GM21723 (cell line): ENCODE results near the gene PFN4.
"Not testable (repeated sequence)": the region's sequence is repeated elsewhere in the genome, so short reads cannot be mapped to it uniquely, and the experiment has no call there.

Source experiments
- ATAC-seq: cut with Tn5 transposase; IDR thresholded peaks from one replicate; pipeline ENCODE4 v1.9.1; 2021; ENCODE audit warnings: mild to moderate bottlenecking, moderate library complexity; ENCODE audit not compliant: unreplicated experiment

The PFN4 gene

DNA sequence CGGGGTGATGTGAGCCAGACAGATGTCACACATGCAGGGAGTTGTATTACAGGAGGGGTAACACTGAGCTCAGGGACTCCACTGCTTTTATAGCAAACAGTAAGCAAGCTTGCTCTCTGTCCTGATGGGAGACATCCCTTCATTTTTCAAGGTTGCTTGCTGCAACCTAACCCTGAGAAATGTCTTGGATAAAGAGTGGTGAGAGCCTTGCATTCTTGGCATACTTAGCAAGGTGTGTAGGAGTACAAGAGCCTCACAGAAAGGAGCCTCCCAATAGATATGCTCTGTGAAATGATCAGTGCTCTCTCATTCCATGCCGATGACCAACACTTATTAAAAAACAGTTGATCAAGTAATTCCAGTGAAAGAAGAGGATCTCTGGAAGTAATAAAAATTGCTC, 8.1 kb downstream of the PFN4 start:
- ATAC-seq, result no peak

DNA sequence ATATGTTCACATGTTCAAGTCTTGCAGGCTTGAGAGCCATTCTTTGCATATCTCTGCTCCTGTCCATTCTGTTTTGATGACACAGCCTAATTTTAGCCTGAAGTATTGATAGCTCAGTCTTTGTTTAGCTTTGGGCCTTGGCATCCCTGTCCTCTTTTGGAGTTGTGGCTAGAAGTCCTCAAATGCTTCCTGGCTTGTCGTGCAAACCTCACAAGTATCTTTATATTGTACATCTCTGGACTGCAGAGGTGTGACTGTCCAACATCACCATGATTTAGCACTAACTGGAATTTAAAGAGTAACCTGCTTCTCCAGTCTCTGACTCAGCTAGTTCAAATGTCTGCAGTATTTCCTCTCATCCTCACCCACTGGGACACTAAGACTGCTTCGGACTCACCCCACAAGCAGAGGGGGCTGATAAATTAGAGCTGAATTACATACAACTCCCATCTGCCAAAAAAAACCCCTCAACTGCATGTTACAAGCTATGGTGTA, 11.7 kb downstream of the PFN4 start:
- ATAC-seq, result no peak

DNA sequence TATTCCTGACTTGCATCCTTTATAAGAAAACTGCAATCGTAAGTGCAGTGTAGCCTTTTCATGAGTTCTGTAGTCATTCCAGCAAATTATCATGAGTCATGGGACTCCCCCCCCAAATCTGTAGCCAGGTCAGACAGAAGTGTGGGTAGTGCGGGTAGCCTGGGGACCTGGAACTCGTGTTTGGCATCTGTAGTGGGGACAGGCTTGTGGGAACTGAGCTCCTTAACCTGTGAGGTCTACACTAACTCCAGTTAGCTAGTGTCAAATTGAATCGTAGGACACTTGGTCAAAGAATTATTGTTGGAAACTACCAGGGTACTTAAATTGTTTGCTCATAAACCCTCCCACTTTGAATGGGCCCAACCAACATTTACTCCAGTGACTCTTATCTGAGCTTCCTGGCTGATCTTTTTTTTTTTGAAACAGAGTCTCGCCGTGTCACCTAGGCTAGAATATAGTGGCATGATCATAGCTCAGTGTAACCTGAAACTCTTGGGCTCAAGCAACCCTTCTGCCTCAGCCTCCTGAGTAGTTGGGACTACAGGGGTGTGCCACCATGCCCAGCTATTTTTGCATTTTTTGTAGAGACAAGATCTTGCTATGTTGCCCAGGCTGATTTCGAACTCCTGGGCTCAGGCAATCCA, 12.4 kb downstream of the PFN4 start:
- no peak for ATAC-seq

DNA sequence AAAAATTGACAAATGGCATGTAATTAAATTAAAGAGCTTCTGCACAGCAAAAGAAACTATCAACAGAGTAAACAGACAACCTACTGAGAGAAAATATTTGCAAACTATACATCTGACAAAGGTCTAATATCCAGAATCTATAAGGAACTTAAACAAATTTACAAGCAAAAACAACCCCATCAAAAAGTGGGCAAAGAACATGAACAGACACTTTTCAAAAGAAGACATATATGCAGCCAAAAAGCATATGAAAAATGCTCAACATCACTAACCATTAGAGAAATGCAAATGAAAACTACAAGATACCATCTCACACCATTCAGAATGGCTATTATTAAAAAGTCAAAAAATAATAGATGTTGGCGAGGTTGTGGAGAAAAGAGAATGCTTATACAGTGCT, 13.7 kb downstream of the PFN4 start:
- not testable (repeated sequence) for ATAC-seq

DNA sequence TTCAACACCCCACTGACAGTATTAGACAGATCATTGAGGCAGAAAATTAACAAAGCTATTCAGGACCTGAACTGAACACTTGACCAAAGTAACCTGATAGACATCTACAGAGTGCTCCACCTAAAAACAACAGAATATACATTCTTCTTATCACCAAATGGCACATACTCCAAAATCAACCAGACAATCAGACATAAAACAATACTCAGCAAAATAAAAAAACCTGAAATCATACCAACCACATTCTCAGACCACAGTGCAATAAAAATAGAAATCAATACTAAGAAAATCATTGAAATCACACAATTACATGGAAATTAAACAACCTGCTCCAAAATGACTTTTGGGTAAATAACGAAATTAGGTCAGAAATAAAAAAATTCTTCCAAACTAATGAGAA, 15.8 kb downstream of the PFN4 start:
- no peak for ATAC-seq

DNA sequence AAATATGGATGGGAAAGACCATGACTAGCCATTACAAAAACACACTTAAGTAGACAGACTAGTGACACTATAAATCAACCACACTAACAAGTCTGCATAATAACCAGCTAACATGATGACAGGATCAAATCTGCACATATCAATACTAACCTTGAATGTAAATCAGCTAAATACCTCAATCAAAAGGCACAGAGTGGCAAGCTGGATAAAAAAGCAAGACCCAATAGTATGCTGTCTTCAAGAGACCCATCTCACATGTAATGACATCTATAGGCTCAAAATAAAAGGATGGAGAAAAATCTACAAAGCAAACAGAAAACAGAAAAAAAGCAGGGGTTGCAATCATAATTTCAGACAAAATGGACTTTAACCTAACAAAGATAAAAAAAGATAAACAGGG, 16.3 kb downstream of the PFN4 start:
- ATAC-seq, result no peak

DNA sequence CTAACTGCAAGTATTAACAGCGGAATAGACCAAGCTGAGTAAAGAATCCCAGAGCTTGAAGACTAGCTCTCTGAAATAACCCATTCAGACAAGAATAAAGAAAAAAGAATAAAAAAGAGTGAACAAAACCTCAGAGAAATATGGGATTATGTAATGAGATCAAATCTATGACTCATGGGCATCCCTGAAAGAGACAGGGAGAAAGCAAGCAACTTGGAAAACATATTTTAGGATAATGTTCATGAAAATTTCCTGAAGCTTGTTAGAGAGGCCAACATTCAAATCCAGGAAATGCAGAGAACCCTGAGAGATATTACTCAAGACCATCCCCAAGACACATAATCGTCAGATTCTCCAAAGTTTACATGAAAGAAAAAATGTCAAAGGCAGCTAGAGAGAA, 17.3 kb downstream of the PFN4 start:
- ATAC-seq, result no peak

DNA sequence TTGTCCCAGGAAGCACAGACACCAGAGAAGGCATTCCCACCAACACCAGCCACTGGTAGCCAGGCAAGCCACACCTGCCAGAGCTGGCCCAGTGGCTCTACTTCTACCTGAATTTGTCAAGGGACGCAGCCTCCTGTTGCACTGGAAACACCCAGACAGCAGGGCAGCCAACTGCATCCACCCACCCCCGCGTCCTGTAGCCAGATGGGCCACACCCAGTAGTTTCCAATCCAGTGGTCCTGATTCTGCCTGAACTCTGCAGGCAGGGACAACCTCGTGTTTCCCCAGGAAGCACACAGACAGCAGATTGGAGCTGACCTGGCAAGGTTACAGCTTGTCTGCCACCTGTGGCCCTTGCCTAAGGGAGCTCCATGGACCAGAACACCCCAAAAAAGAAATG, 18.2 kb downstream of the PFN4 start:
- ATAC-seq, result no peak

DNA sequence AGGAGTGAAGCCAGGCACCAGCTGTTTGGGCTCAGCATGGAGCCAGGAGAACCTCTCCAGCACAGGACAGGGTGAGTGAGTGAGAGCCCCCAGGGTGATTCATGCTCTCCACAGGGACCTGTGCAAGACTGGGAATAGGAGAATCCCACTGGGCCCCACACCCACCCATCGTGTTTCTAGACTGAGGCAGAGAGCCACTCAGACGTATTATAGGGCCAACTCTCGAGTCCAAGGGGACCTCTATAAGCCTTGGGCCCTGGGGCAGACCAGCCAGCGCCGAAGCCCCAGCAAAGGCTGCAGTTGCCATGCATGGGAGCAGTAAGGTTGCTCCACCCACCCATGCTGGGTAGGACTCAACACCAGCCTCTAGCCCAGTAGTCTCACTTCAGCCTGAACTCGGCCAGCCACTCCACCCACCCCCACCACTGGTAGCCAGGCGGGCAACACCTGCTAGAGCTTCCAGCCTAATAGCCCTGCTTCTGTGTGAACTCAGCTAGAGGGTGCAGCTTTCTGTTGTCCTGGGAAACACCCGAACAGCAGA, 19.0 kb downstream of the PFN4 start:
- ATAC-seq, result no peak

DNA sequence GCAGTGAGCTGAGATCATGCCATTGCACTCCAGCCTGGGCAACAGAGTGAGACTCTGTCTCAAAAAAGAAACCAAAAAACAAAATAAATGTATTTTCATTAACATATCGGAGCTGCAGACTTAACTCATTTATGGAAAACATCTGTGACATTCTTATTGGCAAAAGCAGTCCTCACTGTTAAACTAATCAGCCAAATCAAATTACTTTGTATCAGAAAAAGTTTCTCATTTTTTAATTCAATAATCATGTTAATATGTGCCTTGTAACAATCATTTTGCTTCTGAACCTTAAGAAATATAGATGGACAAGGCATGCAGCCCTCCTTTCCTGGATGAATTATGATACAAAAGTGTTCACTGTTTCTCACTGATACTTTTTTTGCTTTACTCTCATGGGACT, 20.5 kb downstream of the PFN4 start:
- no peak for ATAC-seq

DNA sequence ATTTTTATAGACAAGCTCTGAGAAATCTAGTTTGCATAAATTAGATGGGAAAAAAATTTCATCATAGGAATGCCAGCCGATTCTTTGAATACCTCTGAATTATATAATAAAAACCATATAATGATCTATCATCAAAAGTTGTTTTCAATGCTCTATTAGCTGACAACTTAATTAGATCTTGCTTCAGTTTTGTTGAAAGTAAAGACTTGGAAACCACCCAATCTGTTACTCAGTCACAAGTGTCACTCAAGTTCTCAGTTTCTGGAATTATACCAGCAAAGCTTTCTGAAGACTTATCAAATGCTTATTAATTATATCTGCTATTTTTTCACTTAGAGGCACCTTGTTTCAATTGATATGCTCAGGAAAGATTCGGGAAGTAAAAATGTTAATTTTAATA, 21.1 kb downstream of the PFN4 start:
- ATAC-seq, result no peak

DNA sequence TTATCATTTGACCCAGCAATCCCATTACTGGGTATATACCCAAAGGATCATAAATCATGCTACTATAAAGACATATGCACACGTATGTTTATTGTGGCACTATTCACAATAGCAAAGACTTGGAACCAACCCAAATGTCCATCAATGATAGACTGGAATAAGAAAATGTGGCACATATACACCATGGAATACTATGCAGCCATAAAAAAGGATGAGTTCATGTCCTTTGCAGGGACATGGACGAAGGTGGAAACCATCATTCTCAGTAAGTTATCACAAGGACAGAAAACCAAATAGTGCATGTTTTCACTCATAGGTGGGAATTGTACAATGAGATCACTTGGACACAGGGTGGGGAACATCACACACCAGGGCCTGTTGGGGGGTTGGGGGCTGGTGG, 22.4 kb downstream of the PFN4 start:
- ATAC-seq, result not testable (repeated sequence)

DNA sequence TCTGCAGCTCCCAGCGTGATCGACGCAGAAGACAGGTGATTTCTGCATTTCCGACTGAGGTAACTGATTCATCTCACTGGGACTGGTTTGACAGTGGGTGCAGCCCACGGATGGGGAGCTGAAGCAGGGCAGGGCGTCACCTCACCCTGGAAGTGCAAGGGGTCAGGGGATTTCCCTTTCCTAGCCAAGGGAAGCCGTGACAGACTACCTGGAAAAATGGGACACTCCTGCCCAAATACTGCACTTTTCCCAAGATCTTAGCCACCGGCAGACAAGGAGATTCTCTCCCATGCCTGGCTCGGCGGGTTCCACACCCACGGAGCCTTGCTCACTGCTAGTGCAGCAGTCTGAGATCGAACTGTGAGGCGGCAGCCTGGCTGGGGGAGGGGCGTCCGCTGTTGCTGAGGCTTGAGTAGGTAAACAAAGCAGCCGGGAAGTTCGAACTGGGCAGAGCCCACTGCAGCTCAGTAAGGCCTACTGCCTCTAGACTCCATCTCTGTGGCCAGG, 27.9 kb downstream of the PFN4 start:
- not testable (repeated sequence) for ATAC-seq

DNA sequence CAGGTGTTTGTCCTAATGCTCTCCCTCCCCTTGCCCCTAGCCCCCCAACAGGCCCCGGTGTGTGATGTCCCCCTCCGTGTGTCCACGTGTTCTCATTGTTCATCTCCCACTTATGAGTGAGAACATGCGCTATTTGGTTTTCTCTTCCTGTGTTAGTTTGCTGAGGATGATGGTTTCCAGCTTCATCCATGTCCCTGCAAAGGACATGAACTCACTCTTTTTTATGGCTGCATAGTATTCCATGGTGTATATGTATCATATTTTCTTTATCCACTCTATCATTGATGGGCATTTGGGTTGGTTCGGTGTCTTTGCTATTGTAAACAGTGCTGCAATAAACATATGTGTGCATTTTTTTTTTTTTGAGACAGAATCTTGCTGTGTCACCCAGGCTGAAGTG, 29.9 kb downstream of the PFN4 start:
- ATAC-seq, result not testable (repeated sequence)

DNA sequence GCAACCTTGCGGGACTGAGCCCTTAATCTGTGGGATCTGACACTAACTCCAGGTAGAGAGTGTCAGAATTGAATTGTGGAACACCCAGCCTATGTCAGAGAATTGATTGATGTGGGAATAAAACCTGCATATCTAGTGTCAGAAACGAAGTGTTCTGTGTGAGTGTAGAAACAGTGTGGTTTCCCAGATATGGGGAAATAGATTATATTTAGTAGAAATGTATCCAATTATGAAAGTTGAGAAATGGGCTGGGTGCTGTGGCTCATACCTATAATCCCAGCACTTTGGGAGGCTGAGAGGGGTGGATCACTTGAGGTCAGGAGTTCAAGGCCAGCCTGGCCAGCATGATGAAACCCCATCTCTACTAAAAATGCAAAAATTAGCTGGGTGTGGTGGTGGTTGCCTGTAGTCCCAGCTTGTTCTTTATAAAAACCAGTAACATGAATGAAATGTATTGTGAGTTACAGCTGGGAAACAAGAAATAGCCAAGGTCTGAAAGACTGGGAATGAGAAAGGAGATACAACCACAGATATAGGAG, 34.2 kb downstream of the PFN4 start:
- ATAC-seq, result no peak

DNA sequence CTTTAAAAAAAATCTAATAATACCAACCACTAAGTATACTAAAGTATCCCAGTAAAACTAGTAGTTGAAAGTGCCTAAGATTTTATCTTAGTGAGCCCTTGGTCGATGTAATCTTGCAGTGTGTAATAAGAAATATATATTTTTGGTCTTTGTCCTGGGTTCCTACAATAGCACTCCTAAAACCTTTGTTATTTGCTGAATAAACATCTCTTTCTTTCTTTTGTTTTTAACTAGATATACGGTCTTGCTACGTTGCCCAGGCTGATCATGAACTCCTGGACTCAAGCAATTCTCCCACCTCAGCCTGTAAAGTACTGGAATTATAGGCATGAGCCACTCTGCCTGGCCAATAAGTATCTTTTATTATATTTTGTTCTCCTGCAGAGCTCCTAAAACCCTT, 36.1 kb downstream of the PFN4 start:
- ATAC-seq, result no peak

DNA sequence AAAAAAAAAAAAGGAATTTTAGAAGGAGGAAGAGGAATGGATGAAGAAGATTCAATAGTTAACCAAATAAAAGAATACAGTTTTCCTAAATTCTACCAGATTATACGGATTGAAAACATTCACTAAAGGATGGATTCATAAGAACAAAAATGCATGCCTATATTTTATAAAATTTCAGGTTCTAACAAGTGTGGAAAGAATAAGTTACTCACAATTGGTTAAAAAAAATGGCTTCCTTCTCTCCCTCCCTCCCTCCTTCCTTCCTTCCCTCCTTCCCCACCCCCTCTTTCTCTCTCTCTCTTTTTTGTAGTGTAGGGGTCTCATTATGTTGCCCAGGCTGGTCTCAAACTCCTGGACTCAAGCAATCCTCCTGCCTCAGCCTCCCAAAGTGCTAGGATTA, 36.9 kb downstream of the PFN4 start:
- no peak for ATAC-seq

DNA sequence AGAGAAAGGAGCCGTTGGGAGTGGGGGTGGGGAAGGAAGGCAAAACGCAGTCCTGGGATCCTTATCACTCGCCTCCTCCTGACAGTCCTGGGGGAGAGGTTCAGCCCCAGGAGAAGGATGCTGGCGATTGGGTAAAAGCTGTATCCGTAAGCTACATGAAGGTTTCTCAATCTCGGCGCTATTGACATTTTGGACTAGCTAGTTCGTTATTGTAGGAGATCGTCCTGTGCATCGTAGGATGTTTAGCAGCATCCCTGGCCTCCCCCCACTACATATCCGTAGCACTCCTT, 38.0 kb downstream of the PFN4 start:
- ATAC-seq, result no peak

DNA sequence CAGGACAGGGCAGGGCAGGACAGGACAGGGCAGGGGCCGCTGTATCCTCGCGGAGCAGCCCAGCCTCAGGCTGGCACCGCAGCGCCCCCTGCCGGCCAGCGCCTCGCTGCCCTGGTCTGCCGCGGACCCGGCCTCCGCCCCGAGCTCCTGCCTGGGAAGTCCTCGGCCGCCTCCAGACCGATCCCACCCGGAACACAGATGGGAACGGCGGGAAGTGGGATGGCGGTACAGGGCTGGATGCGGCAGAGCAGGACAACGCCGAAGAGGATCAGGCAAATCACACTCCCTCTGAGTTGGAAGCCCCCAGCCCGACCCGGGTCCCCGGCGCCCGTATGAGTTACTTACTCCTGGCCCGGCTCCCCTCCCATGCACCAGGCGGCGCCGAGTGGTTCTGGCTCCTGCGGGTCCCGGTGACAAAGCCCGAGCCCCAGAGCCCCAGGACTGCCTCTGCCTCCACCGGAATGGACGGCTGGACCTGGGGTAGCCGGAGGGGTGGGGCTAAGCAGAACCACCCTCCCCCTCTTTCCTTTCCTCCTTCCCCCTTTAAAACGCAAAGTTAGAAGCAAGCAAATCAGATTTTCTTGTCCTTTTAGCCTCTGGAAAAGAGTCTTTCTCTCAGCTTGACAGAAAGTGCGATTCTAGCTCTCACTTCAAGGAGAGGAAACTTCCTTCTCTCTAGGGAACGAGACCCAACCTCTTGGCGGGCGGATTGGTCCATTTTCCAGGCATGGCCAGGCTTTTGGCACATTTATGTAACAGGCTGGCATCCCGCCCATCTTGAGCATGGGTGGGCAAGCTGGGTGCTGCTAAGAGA, 38.5 kb downstream of the PFN4 start, which contains the start of gene TP53I3:
Gene TP53I3 (minus strand): TSS at position 449 of the 814 bp plus-strand sequence. CDS start 508 bp downstream, outside the sequence.
- ATAC-seq, result peak; percentile 89

DNA sequence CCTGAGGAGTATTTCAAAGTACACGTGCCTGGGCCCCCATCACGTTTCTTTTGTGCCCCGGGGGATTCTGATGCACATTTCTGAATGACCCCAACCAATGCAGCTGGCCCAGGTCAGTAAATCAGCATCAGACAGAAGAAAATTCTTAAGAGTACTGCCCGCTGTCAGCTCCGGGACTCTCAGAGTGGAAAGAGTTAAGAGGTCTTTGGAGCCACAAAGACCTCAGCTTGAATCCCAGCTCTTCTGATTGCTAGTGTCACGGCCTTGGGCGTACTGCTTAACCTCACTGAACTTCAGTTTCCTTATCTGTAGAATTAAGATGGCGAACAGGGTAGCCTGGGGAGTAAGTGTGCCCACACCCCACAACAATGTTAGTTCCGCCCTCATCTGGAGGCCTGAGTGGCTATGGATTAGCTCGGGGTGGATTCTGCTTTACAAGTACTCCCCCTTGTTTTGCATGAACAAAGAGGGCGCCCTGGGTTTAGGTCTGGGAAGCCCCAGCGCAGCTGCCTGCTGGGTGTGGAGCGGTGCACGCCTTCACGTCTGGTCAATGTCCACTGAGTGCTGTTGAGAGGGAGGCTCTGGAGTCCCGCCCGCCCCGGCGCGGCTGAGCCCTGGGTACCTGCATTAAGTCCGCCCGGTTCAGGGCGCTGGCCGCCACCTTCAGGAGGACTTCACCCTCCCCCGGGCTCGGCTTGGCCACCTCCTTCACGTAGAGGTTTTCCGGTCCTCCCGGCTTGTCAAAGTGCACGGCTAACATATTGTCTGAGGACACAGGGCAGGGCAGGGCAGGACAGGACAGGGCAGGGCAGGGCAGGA, 39.4 kb downstream of the PFN4 start:
- peak; percentile 75 for ATAC-seq
